VCaP (cell line): Measurements from ENCODE around the gene KIF20B.
A peak's percentile ranks its signal among the peaks of the same experiment; 100 is the strongest.

Source experiments
- H3K27ac ChIP-seq: fragments of 450-650 bp; 2 replicates; pipeline ENCODE4 v1.5.1; 2017
- CTCF ChIP-seq: fragments of 450-650 bp; conservative IDR thresholded peaks from 2 replicates; pipeline ENCODE4 v1.5.1; 2017; ENCODE audit warnings: mild to moderate bottlenecking, moderate library complexity

KIF20B gene

GRCh38 chr10:89692416-89692815 lies 9.0 kb upstream of the KIF20B start:
- no peak for TF ChIP-seq CTCF
- no peak overlapping the region for H3K27ac ChIP-seq

DNA sequence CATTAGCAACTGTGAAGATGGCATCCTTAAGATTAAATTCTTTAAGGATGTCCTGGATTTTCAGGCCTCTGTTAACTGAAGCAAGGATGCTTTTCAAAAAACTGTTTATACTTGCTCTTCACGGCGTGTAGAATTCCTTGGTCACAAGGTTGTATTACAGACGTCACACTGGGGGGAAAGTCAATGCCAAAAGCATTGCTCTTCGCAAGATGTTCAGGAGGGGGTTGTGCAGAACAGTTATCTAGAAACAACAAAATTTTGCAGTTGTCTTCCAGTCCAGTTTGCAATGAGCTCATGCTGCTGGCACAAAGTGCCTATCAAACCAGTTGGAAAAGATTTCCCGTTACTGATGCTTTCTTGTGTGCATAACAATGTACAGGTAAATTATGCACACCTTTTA lies 8.2 kb upstream of the KIF20B start:
- no peak overlapping the region for H3K27ac ChIP-seq
- TF ChIP-seq CTCF = no peak

- no peak overlapping the region for H3K27ac ChIP-seq
- no peak for TF ChIP-seq CTCF
These were observed 6.1 kb upstream of the KIF20B start for GRCh38 chr10:89695307-89695706.

- TF ChIP-seq CTCF = no peak
- no peak overlapping the region for H3K27ac ChIP-seq
These were observed 3.4 kb upstream of the KIF20B start for GRCh38 chr10:89697946-89698345.

- TF ChIP-seq CTCF = no peak
- H3K27ac ChIP-seq = no peak overlapping the region
These were observed 1.8 kb upstream of the KIF20B start for GRCh38 chr10:89699581-89700064.

DNA sequence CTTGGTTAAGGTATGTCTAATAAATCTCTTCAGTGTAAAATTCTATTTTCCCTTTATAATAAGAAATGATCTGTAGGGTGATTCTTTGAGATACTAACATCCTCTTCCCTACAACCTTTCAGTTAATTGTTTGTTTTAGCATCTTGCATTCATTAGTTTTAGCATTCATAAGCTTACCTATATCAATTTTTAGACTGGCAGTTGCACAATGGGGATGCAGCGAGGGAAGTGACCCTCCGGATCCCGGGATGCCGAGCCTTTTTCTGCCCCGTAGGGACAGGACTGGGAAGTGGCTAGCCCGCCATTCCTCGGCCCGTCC lies 508 bp upstream of the KIF20B start:
- no peak for TF ChIP-seq CTCF
- H3K27ac ChIP-seq = peak overlapping the region; percentile 83

DNA sequence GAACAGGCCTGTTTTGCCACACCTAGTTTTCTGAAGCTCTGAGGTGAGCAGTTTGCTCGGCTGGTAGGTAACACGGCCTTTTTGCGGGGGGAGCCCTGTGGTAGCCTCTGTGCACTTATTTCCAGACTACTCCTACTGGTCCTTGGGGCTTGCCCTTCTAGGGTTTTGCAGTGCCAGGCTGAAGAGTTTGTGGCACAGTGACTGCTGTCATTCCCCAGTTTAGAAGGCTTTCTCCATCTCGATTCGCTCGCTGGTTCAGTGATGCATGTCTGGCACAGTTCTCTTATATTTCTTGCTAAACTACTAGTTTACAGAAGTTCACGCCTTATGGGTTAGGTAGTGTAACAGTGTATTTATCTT lies 711 bp downstream of the KIF20B start:
- TF ChIP-seq CTCF = no peak
- peak overlapping the region; percentile 83; the same call in 1 of the 2 replicates for H3K27ac ChIP-seq

GRCh38 chr10:89705466-89705865 lies 4.1 kb downstream of the KIF20B start:
- H3K27ac ChIP-seq = no peak overlapping the region
- no peak for TF ChIP-seq CTCF
